Suprapubic skin (tissue), 4 donors: ENCODE measurements around the gene PRKCE. TPM values are rescaled to one million over a fixed set of nuclear protein-coding genes. Genes with fewer than 3 reads are reported as not detected.
A peak's percentile ranks its signal among the peaks of the same experiment; 100 is the strongest.

ENCODE experiments used
- DNase-seq, 2 donors: peaks; one replicate each; pipeline ENCODE4 v3.0.0-alpha.2; 2019; ENCODE audit warnings: low spot score in 2 of 2
- H3K27ac ChIP-seq: fragments of 200-600 bp; sonication (generic); one replicate; pipeline ENCODE4 v1.5.1; 2019
- H3K27me3 ChIP-seq: fragments of 200-600 bp; sonication (generic); one replicate; pipeline ENCODE4 v1.5.1; 2019
- H3K36me3 ChIP-seq: fragments of 200-600 bp; sonication (generic); one replicate; pipeline ENCODE4 v1.5.1; 2019
- H3K4me1 ChIP-seq: fragments of 200-600 bp; sonication (generic); one replicate; pipeline ENCODE4 v1.5.1; 2019
- H3K4me3 ChIP-seq: fragments of 200-600 bp; sonication (generic); one replicate; pipeline ENCODE4 v1.5.1; 2019; ENCODE audit warnings: mild to moderate bottlenecking
- H3K9me3 ChIP-seq: fragments of 200-600 bp; sonication (generic); one replicate; pipeline ENCODE4 v1.5.1; 2019
- CTCF ChIP-seq, 2 donors: fragments of 200-600 bp in 1 of 2; fragments of 450-650 bp in 1 of 2; sonication (generic) in 1 of 2; IDR thresholded peaks; one replicate each; pipeline ENCODE4 v1.5.1; 2016 to 2019; ENCODE audit warnings: antibody characterized with exemption in 2 of 2, mild to moderate bottlenecking in 1 of 2, moderate library complexity in 1 of 2
- EP300 ChIP-seq: sonication (generic); formaldehyde crosslinking; IDR thresholded peaks from one replicate; pipeline ENCODE4 v1.6.1; 2017; ENCODE audit warnings: antibody characterized with exemption
- POLR2A ChIP-seq, 2 donors: fragments of 450-650 bp; IDR thresholded peaks; one replicate each; pipeline ENCODE4 v1.6.1; 2017; ENCODE audit warnings: antibody characterized with exemption in 2 of 2, mild to moderate bottlenecking in 2 of 2, moderate library complexity in 2 of 2
- POLR2AphosphoS5 ChIP-seq, 3 donors: sonication (generic); formaldehyde crosslinking; IDR thresholded peaks; one replicate each; pipeline ENCODE4 v1.6.1; 2017; ENCODE audit warnings: antibody characterized with exemption in 3 of 3
- WGBS: methylation state at CpG from one replicate; pipeline ENCODE4 v1.1.5; 2018; 5-methylcytosine and 5-hydroxymethylcytosine counted together
- total RNA-seq, 4 donors: library from RNA; depleted of rRNA; stranded (reverse); fragments of >200 nt; gene quantifications; one replicate each; pipeline ENCODE4 v1.1.0, GENCODE V29; 2016

PRKCE gene
- total RNA-seq, 4 donors from 2014 or later = 7.9 to 18.3 (median 12.5) TPM

- Histone ChIP-seq H3K36me3 (no peaks in the 10 kb centered on the region), H3K27ac (no peak overlapping the region), H3K4me1 (peaks cover 28% of the 10 kb centered on the region), H3K4me3 (no peak overlapping the region), H3K27me3 (no peaks in the 10 kb centered on the region), H3K9me3 (no peaks in the 10 kb centered on the region)
- TF ChIP-seq EP300 = no peak
- DNase-seq = no peak
- 73% methylated on average over 1 of the region's 1 CpG for WGBS
Observed at GRCh38 chr2:45721150-45721549, 69.7 kb downstream of the PRKCE start.

- TF ChIP-seq CTCF (IDR thresholded peaks at IDR 0.05) (no peak), POLR2AphosphoS5 (IDR thresholded peaks at IDR 0.05) (no peak), EP300 (no peak), POLR2A (IDR thresholded peaks at IDR 0.05) (no peak)
- Histone ChIP-seq H3K4me3 (no peak overlapping the region), H3K27ac (peak overlapping the region; percentile 12), H3K9me3 (no peaks in the 10 kb centered on the region), H3K36me3 (no peaks in the 10 kb centered on the region), H3K27me3 (no peaks in the 10 kb centered on the region), H3K4me1 (peaks cover 28% of the 10 kb centered on the region)
- 86% methylated on average over 5 of the region's 5 CpGs for WGBS
- no peak for DNase-seq
Observed at GRCh38 chr2:45722477-45722876, 71.0 kb downstream of the PRKCE start.

DNA sequence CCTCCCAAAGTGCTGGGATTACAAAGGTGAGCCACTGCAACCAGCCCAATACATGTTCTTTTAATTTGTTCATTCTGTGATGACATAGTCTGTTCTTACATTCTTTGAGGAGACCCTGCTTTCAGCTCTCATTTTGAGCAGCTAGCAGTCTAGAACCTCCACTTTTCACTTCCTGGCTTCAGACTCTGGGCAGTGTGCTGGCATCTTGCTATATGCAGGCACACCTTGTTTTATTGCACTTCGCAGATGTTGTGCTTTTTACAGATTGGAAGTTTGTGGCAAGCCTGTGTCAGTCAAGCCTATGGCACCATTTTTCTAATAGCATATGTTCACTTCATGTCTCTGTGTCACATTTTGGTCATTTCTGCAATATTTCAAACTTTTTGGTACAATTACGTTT, 72.4 kb downstream of the PRKCE start:
- H3K36me3 ChIP-seq = no peaks in the 10 kb centered on the region
- DNase-seq = no peak
- peak overlapping the region; percentile 14 for H3K27ac ChIP-seq
- H3K4me1 ChIP-seq = peaks cover 28% of the 10 kb centered on the region
- no peak overlapping the region for H3K4me3 ChIP-seq
- H3K27me3 ChIP-seq = no peaks in the 10 kb centered on the region
- no peaks in the 10 kb centered on the region for H3K9me3 ChIP-seq
- WGBS = 83% methylated on average over 2 of the region's 2 CpGs
- TF ChIP-seq POLR2A (IDR thresholded peaks at IDR 0.05) = no peak
- no peak for TF ChIP-seq POLR2AphosphoS5 (IDR thresholded peaks at IDR 0.05)
- TF ChIP-seq CTCF (IDR thresholded peaks at IDR 0.05) = no peak
- TF ChIP-seq EP300 = no peak

DNA sequence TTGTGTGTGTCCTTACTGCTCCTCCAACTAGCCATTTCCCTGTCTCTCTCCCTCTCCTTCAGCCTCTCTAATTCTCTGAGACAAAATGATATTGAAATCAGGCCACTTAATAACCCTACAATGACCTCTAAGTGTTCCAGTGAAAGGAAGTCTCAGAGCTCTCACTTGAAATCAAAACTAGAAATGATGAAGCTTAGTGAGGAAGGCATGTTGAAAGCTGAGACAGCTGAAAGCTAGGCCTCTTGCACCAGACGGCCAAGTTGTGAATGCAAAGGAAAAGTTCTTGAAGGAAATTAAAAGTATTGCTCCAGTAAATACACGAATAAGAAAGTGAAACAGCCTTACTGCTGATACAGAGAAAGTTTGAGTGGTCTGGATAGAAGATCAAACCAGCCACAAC, 72.9 kb downstream of the PRKCE start:
- Histone ChIP-seq H3K4me1 (peaks cover 23% of the 10 kb centered on the region), H3K4me3 (no peak overlapping the region), H3K27me3 (no peaks in the 10 kb centered on the region), H3K36me3 (no peaks in the 10 kb centered on the region), H3K27ac (peak overlapping the region; percentile 14), H3K9me3 (no peaks in the 10 kb centered on the region)
- no peak for DNase-seq
- TF ChIP-seq CTCF (IDR thresholded peaks at IDR 0.05) = no peak
- no peak for TF ChIP-seq POLR2A (IDR thresholded peaks at IDR 0.05)
- TF ChIP-seq EP300 = no peak
- TF ChIP-seq POLR2AphosphoS5 (IDR thresholded peaks at IDR 0.05) = no peak
- 52% methylated on average over 2 of the region's 2 CpGs for WGBS

DNA sequence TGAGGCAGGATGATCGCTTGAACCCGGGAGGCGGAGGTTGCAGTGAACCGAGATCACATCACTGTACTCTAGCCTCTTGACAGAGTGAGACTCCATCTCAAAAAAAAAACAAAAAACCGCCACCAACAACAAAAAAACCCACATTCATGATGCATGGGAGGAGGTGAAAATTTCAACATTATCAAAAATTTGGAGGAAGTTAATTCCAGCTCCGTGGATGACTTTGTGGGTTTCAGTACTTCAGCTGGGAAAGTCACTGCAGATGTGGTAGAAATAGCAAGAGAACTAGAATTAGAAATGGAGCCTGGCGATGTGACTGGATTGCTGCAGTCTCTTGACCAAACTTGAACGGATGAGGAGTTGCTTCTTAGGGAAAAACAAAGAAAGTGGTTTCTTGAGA, 74.3 kb downstream of the PRKCE start:
- H3K27me3 ChIP-seq = no peaks in the 10 kb centered on the region
- H3K27ac ChIP-seq = no peak overlapping the region
- no peaks in the 10 kb centered on the region for H3K36me3 ChIP-seq
- DNase-seq = no peak
- TF ChIP-seq POLR2A (IDR thresholded peaks at IDR 0.05) (no peak), EP300 (no peak), CTCF (IDR thresholded peaks at IDR 0.05) (no peak), POLR2AphosphoS5 (IDR thresholded peaks at IDR 0.05) (no peak)
- WGBS = 92% methylated on average over 8 of the region's 8 CpGs
- peaks cover 20% of the 10 kb centered on the region for H3K4me1 ChIP-seq
- H3K4me3 ChIP-seq = no peak overlapping the region
- H3K9me3 ChIP-seq = no peaks in the 10 kb centered on the region

DNA sequence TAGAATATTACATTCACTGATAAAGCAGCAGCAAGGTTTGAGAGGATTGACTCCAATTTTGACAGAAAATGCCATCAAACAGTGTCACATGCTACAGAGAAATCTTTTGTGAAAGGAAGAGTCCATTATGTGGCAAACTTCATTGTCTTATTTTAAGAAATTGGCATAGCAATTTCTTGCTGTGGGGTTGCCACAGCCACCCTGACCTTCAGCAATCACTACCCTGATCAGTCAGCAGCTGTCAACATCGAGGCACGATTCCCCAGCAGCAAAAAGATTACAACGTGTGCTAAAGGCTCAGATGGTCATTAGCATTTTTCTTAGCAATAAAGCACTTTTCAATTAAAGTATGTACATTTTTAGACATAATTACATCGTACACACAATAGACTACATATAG, 74.7 kb downstream of the PRKCE start:
- WGBS = 82% methylated on average over 4 of the region's 4 CpGs
- DNase-seq = no peak

More for the DNA sequence above, 74.7 kb downstream of the PRKCE start:
- H3K27ac ChIP-seq = no peak overlapping the region
- H3K4me1 ChIP-seq = peaks cover 16% of the 10 kb centered on the region
- no peak overlapping the region for H3K4me3 ChIP-seq
- no peaks in the 10 kb centered on the region for H3K9me3 ChIP-seq
- TF ChIP-seq CTCF (IDR thresholded peaks at IDR 0.05) = no peak
- no peak for TF ChIP-seq EP300
- no peak for TF ChIP-seq POLR2AphosphoS5 (IDR thresholded peaks at IDR 0.05)
- no peak for TF ChIP-seq POLR2A (IDR thresholded peaks at IDR 0.05)
- no peaks in the 10 kb centered on the region for H3K36me3 ChIP-seq
- no peaks in the 10 kb centered on the region for H3K27me3 ChIP-seq
